ENCODE results near the gene MAML2.
A peak's percentile ranks its signal among the peaks of the same experiment; 100 is the strongest.

MAML2 gene

DNA sequence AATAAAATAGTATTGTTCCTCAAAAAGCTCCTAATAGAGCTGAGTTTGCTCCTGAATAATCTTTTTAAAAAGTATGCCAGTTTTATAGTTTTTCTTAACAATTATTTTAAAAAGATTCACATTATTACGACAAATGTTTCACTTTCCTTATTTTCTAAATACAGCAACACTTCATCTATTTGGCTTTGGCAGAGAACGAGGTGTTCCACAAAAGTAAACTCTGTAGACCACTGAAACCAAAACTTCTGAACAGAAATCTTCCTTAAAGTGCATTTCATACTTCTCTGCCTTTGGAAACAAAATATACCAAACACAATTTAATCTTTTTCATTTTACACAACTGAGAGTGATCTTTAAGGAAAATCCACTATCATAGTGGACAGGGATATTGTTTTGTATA lies 285.5 kb downstream of the MAML2 start:
- DNase-seq: no peak

- no peak for DNase-seq
These were observed 286.4 kb downstream of the MAML2 start for GRCh38 chr11:96056576-96056975.

- no peak for DNase-seq
These were observed 287.1 kb downstream of the MAML2 start for GRCh38 chr11:96055706-96056387.

DNA sequence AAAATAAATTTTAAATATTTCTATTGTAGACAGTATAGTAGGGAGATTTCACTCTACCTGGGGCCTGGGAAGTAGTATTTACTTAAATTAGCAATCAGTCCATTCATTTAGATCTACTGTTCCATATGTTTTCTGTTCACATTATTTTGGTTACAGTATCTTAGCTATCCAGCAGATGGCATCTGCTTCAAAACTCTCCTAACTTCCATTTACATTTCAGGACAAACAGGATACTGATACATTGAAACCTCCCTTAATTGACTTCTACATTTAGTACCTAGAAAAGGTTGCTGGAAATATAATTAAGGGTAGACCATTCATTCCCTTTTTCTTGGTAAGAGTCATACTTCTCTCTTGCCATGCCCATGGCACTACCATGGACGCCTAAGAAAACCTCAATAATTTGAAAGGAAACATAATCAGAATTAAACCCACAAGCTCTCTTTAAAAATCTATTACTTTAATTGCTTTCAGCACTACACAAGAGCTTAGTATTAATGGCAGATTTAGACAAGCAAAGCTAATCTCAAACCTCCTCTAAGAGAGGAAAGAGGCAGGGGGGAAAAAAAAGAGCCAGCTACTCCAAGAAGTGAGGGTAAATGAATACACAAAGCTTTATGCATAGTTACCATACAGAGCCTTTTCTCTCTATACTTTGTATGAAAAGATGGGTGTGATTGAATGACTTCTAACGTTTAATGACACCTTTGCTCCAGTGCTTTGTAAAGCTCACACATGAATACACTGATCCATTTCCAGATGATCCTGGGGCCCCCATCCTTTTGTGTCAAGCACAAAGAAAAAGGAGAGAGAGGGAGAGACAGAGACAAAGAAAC lies 287.9 kb downstream of the MAML2 start:
- DNase-seq: no peak

DNA sequence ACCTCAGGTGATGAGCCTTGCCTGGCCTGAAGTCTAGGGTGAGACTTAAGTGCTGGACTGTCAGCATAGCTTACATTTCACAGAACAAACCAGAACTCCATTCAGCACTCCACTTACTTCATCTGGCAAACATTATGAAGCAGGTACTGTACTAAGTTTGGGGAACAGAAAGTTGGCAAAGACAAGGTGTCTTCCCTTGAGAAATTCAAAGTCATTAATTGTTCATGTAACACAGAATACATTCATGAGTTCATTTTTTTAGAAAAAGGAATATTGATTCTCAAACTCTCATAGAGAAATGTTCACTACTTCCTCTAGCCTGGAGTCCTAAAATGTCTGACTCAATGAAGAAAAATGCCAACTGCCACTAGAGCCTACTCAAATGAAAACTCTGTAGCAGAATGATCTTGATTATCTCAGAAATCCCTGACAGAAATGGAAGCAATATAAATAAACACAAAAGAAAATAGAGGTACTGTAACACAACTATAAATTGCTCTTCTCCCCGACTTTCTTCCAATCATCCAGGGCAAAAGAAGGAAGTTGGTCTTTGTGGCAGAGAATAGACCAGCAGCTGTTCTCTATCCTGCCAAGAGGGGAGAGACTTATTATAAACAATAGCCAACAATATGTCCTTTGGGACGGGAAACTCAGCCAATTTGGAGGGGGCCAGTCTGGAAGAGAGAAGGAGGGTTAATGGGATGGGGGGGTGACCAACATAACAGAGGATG lies 289.9 kb downstream of the MAML2 start:
- peak; percentile 9 for DNase-seq

DNA sequence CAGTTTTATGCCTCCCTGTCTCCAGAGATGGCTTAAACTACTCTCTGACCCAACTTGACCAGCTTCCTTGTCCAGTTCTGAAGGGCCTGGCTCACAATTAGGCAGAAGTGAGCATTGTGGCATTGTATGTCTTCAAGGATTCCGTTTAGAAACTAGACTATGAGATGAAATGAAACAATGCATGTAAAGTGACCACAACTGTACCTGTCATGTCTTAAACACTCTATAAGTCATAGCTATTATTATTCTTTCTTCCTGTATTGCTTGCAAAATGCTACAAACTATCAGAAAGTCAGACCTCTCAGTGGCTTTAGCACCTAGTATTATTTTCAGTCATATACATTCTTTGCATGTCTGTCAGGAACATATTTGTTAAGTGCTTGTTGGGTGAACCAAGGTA lies 291.2 kb downstream of the MAML2 start:
- no peak for DNase-seq

GRCh38 chr11:96050435-96051182 lies 292.4 kb downstream of the MAML2 start:
- DNase-seq: no peak

GRCh38 chr11:96049426-96049825 lies 293.6 kb downstream of the MAML2 start:
- DNase-seq: no peak

- DNase-seq: no peak
These were observed 297.2 kb downstream of the MAML2 start for GRCh38 chr11:96045622-96046456.

DNA sequence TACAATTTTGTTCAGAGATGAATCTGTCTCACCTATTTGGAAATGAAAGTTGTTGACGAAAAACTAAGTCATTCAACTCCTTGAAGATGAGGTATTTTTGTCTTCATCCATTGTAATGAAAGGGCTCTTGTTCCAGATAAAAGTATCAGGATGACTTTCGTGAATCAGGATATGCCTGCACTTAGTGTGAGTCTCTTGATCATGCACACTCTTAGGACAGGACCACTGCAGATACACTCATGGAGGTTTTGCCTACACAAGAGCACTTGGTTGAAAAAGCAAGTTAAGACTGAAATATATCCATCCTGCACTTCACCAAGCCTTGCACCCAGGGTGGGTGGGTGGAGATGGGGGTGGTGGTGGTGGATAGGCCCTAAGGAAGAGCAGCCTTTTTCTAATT lies 298.2 kb downstream of the MAML2 start:
- DNase-seq: no peak

- DNase-seq: no peak
These were observed 298.7 kb downstream of the MAML2 start for GRCh38 chr11:96044311-96044710.

DNA sequence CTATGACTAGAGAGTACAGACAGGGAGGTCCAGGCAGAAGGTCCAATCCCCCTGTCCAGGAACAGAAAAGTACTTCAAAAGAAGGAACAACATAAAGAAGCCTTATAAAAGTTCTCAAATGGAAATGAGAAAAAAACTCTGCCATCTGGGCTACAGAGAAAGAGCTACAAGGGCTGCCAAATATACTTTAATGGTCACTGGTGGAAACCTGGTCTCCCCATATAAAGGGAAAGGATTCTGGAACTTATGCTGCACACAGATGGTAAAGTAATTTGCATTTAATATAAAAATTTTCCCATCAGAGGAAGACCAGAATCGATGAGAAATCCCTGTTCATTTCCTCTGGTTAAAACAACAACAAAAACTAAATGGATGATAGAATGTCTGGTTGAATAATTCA lies 299.7 kb downstream of the MAML2 start:
- no peak for DNase-seq

DNA sequence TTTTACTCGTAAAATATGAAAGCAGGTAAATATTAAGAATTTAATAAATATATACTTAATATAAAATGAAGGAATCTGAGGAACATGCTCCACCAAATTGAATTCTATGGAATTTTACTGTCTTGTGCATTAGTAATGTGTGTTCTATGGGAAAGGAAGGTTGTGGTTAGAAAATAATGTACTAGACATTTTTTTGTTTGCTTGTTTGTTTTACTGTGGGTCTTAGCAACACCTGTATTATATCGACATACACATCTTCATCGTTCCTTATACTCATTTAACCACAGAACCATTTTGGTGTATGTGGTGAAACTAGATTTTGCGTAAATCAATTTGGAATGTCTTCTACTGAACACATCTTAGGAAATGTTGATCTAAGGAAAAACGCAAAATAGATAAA lies 304.9 kb downstream of the MAML2 start:
- no peak for DNase-seq

- DNase-seq: no peak
These were observed 305.5 kb downstream of the MAML2 start for GRCh38 chr11:96037405-96037949.

GRCh38 chr11:96036863-96037262 lies 306.1 kb downstream of the MAML2 start:
- no peak for DNase-seq

- DNase-seq: no peak
These were observed 307.3 kb downstream of the MAML2 start for GRCh38 chr11:96035740-96036078.

DNA sequence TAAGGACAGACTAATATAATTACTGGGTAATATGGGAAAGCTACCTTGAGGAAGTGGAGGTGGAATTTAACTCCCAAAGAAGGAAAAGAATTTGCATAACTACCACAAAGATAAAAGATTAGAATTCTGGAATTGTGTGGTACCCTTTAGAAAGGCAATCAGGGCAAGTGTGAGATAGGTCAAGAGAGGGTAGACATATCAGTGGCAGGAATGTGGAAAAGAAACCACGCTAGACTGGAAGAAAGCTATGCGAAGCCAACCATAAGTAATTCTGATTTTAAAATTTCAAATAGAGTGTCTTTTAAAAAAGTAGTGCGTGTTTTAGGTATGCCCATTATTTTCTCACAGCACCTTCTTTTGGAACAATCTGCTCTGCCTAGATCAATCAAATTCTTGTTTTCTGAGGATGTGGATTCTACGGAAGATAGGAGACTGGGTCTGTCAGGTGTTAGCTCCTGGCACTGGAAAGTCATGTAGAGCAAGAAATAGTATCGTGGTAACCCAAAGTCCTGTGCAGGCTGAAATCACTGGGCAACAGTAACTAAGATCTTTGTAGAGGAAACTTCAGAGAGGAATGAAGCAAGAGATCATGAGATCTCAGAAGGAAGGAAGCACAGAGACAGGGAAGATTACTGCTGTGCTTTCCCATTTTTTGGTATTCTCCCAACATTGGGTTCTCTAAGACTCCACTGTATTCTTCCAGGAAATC lies 307.8 kb downstream of the MAML2 start:
- no peak for DNase-seq

- DNase-seq: no peak
These were observed 309.4 kb downstream of the MAML2 start for GRCh38 chr11:96033599-96033998.

GRCh38 chr11:96033095-96033494 lies 309.9 kb downstream of the MAML2 start:
- no peak for DNase-seq

- DNase-seq: no peak
These were observed 314.2 kb downstream of the MAML2 start for GRCh38 chr11:96028746-96029145.

GRCh38 chr11:96027021-96027420 lies 316.0 kb downstream of the MAML2 start:
- DNase-seq: no peak

Data from NCI-H1436 (cell line).